Loucy (cell line): ENCODE data around the gene FRMD5.

ENCODE experiments used
- EZH2phosphoT487 ChIP-seq: fragments of 200-600 bp; IDR thresholded peaks from 2 replicates; pipeline ENCODE4 v1.6.1; 2018; ENCODE audit warnings: antibody characterized with exemption, mild to moderate bottlenecking, moderate library complexity, borderline replicate concordance
- TF ChIP-seq, protein P1 (sequence below): fragments of 200-600 bp; sonication (generic); conservative IDR thresholded peaks from 2 replicates; pipeline ENCODE4 v1.5.1; 2014; ENCODE audit warnings: mild to moderate bottlenecking, antibody characterized with exemption, low read length

DNA sequence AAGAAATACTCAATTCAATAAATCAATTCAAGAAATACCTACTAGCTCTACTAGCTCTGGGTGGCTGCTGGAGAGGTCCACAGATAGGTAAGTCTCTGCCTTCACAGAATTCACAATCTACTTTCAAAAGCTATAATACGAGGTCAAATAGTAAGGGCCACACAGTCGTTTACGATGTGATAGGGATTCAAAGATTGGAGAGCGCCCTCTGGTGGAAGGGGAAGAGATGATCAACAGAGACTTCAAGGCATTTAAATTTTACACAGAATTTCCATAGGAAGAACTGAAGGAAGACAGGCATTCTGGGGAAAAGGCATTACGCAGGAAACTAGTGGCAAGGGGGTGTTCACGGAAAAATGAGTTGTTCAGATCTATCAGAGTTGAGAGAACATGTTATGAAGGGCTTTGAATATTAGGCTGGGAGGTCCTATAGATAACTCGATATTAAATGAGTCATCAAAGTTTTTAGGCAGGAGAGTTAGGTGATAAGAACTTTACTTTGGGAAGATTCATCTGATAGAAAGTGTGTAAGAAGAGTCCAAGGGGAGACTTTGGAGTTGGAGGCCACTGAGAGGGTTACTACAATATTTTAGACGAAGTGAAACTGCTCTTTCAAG is 128.8 kb downstream of the FRMD5 start:
- TF ChIP-seq, protein P1, sequence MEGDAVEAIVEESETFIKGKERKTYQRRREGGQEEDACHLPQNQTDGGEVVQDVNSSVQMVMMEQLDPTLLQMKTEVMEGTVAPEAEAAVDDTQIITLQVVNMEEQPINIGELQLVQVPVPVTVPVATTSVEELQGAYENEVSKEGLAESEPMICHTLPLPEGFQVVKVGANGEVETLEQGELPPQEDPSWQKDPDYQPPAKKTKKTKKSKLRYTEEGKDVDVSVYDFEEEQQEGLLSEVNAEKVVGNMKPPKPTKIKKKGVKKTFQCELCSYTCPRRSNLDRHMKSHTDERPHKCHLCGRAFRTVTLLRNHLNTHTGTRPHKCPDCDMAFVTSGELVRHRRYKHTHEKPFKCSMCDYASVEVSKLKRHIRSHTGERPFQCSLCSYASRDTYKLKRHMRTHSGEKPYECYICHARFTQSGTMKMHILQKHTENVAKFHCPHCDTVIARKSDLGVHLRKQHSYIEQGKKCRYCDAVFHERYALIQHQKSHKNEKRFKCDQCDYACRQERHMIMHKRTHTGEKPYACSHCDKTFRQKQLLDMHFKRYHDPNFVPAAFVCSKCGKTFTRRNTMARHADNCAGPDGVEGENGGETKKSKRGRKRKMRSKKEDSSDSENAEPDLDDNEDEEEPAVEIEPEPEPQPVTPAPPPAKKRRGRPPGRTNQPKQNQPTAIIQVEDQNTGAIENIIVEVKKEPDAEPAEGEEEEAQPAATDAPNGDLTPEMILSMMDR, result peak; percentile 88
- no peak for TF ChIP-seq EZH2phosphoT487
